NCI-H1092 (cell line): ENCODE data around the gene SLC7A1.

Source experiments
- DNase-seq: peaks from one replicate; lab custom pipeline; 2025; lab: John Stamatoyannopoulos, UW

The SLC7A1 gene

GRCh38 chr13:29561918-29562317 lies 33.6 kb downstream of the SLC7A1 start:
- DNase-seq: no peak

DNA sequence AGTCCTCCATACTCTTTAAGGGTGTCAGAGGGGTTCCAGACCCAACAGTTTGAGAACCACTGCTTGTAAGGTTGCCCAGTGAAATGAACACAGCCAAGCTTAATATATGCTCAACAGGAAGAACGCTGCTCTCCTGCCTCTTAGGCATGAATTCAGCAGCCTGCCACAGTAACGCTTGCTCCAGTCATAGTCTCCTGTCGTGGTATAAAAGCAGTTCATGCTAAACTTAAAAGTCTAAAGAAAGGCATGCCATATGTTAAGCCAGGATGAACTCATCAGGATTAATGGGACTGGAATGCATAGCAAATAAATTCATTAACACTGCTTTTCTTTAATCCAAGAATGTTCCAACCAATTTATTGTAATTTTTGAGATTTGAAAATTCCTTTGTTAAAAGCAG lies 38.7 kb downstream of the SLC7A1 start:
- DNase-seq: no peak

DNA sequence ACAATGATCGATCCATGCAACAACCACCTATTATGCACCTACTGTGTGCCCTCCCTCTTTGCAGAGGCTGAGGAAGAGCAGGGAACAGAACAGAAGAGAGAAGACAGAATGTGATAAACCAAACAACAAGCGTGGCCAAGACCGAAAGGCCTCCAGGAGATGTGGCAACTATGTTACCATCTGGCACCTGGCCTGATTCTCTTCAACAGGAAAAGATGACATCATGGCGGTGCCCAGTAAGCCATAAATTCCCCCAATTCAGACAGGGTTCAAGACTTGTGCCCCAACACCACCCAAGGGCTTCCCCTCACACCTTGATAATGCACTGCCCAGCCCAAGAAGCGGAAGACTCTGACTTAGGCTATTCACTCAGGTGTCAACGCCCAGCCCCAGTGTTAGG lies 44.3 kb downstream of the SLC7A1 start:
- no peak for DNase-seq

- no peak for DNase-seq
These were observed 45.0 kb downstream of the SLC7A1 start for GRCh38 chr13:29550430-29550988.

- no peak for DNase-seq
These were observed 46.8 kb downstream of the SLC7A1 start for GRCh38 chr13:29548722-29549121.

DNA sequence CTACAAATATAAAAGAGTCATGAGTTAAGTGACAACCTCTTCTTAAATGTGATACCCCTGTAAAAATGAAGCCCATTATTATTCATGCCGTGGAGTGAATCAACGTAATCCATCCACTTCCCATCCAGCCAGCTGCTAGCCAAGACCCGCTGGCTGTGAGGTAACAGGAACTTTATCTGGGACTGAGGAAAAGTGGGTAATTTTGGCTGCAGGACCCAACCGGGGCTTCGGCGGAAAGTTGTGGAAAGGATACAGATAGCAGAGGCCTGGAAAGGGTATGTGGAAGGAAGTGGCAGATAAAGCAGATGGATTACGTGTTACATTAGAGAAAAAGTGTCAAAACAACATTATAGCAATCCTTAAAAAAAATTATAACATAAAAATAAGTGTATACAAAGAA lies 48.3 kb downstream of the SLC7A1 start:
- DNase-seq: no peak

DNA sequence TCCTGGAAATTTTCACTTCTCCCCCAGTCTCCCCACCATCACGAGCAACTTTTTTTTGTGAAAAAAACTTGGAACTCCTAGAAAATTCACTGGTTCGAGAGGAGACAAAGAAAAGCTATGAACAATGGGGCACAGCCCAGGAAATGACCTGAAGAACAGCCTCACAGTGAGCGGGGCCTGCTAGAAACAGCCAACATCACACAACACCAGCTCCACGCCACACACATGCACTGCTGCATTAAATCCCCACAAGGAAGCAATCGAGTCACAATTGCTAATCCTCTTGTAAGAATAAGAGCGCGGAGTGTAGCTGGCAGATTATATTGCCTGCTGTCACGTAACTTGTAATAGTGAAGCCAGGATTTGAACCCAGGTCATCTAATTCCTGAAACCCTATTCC lies 48.8 kb downstream of the SLC7A1 start:
- no peak for DNase-seq

DNA sequence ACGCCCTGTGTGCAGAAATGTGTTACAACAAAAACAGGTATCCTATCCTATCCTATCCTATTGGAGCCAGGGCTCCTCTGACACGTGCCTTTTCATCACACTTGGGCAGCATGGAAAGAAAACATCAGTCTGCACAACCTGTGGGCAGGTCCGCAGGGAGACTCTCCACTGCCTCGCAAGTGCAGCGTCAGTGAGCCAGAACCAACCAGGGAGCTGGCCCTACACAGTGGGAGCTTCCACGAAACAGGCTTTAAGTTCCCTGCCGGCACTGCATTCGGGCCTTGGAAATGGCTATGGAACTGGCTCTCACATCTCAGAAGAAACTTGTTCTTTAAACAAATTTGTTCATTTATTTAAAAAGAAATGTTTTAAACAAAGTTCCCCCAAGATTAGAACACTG lies 49.5 kb downstream of the SLC7A1 start:
- no peak for DNase-seq

DNA sequence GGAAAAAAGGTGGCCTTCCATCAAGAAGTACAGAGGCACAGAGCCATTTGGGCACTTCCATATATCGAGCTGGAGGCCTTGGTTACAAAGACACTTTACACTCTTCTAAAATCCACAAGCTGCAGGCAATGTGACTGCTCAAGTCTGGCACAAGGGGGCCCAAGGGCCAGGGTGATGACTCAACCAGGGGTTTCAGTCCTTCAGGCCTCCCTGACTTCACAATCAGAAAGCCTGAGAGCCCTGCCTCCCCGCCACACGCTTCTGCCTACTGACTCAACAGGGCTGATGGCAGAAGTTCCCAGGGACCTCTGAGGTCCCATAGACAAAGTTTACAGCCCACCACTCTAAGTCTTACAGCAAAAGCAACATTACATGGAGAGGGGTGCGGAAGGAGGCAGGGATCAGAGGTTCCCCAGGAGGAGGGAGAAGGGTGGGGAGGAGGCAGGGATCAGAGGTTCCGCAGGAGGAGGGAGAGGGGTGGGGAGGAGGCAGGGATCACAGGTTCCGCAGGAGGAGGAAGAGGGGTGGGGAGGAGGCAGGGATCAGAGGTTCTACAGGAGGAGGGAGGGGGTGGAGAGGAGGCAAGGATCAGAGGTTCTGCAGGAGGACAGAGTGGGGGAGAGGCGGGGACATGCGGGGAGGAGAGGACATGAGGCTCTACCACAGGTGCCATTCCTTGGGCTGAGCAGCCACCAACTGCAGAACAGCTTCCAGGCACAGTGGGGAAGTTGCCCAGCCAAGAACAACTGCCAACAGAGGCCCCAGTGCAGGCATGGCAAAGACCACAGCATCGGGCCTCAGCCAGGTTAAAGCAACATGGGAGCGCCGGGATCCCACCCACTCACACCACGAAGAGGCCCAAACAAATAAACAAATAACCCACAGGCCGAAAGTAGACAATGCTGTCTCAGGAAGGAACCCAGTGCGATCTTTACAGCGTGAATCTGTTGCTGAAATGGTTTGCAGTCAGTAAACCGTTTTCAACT lies 52.0 kb downstream of the SLC7A1 start:
- no peak for DNase-seq

DNA sequence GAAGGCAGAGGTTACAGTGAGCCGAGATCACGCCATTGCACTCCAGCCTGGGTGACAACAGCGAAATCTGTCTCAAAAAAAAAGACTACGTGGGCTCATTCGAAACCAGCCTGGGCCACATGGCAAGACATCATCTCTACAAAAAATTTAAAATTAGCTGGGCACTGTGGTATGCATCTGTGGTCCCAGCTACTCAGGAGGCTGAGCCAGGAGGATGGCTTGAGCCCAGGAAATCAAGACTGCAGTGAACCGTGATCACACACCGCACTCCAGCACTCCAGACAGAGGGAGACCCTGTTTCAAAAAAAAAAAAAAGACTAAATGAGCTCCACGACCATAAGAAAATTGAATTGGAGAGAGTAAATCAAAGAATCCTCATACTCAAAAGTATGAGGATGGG lies 53.1 kb downstream of the SLC7A1 start:
- DNase-seq: no peak

GRCh38 chr13:29541400-29541799 lies 54.1 kb downstream of the SLC7A1 start:
- DNase-seq: no peak

DNA sequence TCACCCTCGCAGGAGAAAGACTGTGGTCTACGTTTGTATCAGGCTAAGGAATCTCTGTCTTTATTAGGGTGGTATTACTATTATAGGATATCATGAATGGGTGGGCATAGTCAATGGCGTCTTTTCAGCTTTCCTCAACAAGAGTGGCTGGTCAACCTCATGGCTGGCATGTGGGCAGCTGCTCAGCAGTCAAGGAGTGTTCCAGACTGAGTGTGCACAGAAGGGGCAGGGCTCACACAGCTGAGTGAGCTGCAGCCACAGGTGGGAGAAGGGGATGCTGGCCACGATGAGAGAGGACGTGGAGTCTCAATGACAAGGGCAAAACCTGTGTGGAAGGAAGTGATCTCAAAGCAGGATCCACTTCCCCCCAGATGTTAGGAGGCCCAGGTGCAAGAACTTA lies 54.7 kb downstream of the SLC7A1 start:
- no peak for DNase-seq

DNA sequence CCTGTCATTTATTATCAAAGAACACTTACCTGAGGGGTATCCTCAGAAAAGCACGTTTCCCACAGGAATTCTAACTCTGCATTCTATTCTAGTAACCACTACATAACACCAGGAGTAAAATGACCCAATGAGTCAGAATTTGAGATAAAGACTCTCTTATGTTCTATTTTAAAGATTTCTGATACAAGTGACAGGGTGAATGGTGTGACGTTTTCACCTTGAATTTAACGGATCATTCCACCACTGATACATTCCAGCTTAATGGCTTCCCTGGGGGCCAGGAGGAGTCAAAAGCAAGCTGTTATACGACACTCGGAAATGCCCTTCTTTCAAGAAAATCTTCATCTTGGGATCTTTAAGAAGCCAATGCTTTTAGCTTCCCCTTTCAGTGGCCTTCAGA lies 55.2 kb downstream of the SLC7A1 start:
- no peak for DNase-seq

GRCh38 chr13:29539856-29540255 lies 55.6 kb downstream of the SLC7A1 start:
- DNase-seq: no peak

GRCh38 chr13:29538652-29539040 lies 56.8 kb downstream of the SLC7A1 start:
- DNase-seq: no peak

DNA sequence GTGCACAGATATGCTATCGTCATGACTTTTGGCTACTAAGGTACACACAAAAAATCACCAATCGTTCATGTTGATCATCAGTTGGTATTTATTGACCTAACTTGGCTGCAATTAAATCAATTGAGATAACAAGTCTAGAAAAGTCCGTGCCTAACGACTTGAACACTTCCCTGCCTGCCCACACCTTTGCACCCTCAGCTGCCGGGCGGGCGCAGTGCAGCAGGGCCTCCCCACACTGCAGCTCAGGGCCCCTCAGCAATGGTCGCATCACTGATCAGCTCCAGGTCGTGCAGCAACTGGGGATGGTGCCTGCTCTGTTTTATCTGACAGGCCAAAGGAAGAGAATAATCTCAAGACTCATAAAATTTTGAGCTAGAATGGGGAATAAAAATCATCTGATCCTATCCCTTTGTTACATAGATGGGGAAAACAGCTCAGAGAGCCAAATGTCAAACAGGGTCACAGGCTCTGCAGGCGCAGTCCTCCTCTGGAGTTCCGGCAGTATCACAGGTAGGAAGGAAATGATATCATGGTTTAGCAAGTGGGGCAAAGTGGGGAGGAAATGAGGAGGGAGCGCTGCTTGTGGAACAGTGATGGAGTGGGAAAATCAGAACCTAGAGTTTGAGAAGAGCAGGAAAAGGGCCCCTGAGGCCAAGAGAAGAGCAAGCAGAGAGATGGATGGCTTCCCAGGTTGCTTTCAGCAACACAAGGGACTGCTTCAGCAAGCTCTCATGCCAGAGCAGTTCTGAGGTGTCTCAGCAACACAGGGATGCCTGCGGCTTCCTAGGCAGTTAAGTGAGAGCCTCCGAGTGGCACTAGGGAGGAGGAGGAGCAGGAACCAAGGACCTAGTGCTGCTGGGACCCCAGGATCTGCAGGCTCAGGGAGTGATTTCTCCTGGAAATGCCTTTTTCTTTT lies 57.5 kb downstream of the SLC7A1 start:
- DNase-seq: no peak

DNA sequence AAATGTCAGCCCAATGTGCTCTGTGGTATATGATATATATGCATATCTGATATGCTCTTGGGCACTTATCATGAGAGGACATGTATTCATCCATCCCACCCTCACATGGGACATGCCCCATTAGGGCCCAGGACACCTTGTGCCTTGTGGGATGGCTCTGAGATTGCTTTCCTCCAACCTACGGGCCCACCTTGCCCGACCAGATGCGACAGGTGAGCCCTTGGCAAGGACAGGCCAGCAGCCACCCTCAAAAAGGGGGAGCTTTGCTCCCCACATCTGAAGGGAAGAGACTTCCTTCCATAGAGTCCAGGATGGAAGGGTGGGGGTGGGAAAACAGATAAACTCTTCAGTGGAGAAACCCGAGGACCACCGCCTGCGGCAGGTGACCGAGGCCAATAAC lies 58.6 kb downstream of the SLC7A1 start:
- no peak for DNase-seq

- no peak for DNase-seq
These were observed 59.5 kb downstream of the SLC7A1 start for GRCh38 chr13:29535663-29536655.

GRCh38 chr13:29534083-29534482 lies 61.4 kb downstream of the SLC7A1 start:
- no peak for DNase-seq

- DNase-seq: no peak
These were observed 62.7 kb downstream of the SLC7A1 start for GRCh38 chr13:29532821-29533220.

DNA sequence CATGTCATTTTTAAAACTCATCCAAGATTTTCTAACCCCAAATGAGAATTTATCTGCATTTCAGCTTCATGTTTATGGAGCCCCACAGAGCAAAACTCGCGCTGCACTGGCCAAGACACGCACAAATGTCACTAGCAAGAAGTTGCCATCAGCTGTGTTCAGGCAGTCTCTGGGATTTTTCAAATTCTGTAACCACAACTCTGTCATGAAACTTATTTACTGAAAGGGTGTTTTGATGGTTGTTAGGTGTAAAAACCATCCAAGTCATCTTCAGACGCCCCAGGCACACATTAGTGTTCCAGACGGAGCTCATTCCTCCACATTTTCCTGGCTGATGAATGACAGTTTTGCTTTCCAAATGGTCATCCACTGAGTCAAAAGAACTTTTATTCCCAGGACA lies 63.4 kb downstream of the SLC7A1 start:
- DNase-seq: no peak
